Stimulated activated CD4-positive, alpha-beta T cell treated with anti-CD3 and anti-CD28 coated beads, Interleukin-15, amount 100 ng/mL, for 1 hour (primary cell): ENCODE results near the gene DPYSL4.

Experiments
- DNase-seq, 2 donors: peaks; one replicate each; pipeline ENCODE4 v3.0.0-alpha.2; 2020; ENCODE audit warnings: low read depth in 1 of 2, low spot score in 1 of 2

DPYSL4 gene

DNA sequence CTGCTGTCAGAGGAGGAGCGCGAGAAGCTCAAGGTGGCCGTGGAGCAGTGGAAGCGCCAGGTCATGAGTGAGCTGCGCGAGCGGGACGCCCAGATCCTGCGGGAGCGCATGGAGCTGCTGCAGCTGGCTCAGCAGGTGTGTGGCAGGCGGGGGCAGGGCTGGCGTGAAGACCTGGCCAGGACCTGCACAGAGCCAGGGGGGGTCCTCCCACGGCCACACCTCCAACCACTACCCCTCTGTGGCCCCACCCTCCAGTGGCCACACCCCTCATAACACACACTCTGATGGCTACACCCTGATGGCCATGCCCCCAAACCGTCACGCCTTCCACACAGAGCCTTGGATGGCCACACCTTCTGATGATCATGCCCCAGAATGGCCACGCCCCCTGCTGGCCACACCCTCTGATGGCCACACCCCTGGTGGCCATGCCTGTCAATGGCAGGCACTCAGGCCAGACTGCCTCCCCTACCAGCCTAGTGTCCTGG, 23.4 kb upstream of the DPYSL4 start:
- peak in 1 of 2 donors; percentile 33 for DNase-seq

DNA sequence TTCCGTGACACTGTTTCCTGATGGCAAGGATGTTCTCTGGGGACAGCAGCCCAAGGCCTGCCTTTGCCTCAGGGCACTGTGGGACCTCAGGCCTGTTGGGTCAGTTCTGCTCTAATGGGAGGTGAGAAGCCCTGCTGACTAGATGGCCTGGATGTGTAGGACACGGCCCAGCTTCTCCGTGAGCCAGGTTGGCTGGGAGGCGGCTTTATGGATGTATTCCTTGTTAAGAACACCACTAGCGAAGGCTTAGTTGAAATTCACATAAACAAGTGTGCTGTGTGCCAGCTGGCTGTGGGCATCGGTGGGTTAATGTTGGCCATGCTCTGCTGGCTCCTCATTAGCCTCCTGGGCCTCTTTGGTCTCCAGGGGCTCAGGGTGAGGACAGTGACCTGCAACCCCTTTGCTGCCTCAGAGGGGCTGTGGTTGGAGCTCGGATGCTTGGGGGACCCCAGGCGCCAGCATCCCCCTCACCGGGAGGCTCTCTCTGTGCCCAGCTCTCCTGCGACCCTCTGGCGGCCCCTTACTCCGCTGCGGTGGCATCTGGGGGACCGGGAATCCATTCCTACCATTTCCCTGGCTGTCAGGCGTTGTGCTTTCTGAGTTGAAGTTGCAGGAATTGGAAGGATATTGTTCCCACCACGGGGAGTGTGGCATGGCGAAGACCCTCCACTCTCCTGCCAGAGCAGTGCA, 22.8 kb upstream of the DPYSL4 start:
- DNase-seq = no peak

DNA sequence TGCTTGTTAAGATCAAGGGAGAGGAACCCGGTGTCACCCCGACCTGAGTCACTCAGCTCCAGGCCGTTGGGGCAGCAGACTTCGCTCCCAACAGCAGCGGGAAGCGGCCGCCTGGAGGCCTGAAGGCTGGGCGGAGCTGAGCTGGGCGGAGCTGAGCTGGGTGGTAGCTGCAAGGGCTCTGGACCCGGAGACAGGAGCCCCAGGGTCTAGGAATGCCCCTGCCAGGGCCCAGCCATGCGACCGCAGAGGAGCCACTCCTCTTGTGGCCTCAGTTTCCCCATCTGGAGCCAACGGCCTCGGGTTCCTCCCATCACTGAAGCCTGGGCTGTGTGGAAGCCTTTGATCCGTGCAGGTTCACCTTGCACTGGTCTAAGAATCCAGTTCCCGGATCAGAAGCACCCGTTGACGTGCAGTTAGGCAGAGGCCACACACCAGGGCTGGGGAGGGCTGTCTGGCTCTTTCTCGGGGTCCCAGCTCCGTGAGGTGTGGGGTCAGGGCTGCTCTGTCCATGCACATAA, 21.9 kb upstream of the DPYSL4 start:
- no peak for DNase-seq

DNA sequence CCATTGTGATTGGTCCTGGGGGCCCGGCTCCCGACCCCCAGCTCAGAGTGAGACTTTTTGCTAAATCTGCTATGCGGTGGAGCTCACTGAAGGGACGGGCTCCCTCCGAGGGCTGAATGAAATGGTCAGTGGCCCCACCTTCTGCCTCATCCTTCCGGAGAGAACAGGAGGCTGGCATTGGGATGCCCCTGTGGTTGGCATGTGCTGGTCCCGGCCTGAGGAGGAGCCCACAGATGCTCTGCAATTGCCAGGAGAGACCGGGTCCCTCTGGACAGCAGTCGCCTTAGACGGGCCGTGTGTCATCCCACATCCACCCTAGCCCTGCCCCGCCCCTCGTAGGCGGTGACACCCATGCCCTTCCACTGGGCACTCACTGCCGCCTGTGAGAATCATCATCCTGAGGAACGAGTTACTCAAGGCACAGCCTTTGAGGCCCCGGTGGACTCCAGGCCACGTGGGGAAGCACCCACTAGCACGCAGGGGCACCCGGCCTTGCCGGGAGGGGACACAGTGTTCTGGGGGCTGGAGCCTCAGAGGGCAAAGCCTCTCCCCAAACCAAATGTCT, 21.2 kb upstream of the DPYSL4 start:
- DNase-seq = no peak

DNA sequence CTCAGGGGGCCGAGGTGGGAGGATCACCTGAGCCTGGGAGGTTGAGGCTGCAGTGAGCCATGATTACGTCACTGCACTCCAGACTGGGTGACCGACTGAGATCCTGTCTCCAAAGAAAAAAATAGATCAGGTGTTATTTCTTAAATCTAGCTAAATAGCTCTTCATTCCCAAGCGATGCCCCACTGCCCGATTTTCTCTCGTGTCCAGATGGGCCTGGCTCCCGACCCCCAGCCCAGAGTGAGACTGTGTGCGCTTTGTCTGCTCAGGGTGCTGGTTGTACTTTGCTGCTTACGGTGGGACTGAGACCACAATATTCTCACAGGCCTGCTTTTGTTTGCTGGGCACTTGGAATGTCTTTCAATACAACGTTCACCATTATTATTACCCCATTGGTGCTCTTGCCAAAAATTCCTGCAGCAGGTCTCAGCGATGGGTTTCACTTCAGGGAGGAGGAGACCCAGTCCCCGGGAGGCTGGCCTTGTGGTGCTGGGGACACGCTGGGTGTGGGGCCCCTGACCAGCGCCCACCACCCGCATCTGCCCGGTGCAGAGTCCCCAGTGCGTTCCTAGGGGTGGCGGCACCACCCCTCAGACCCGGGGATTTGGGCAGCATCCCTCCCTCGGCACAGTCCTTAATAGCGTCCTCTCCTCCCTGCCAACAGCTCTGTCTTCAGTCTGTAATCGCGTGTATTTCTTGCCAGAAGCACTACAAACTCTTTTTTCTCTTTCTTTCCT, 20.4 kb upstream of the DPYSL4 start:
- DNase-seq = no peak

DNA sequence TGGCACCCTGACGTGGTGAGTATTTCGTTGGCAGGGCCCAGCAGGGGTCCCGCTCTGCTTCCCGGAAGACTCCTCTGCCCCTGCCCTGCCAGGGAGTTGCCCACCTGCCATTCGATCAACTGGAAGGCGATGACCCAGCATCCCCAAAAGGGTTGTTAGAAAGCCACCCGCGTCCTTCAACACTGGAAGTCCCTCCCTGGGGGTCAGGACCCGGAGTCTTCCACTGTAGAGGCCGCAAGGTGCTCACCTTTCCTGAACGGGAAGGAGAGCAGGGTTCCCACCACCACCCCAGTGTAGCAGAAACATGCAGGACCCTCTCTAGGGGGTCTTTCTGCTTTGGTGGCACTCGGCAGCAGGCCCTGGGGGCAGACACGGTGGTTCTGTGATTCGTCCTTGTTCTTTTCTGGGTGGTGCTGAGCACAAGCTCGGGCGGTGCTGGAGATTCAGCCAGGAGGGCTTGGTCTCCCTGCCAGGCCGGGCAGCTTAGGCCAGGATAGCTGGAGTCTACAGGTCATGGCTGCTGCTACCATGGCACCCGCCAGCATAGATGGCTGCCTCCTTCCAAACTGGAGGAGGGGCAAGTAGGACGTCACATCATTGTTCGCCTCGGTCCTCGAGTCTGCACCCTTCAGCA, 19.6 kb upstream of the DPYSL4 start:
- DNase-seq = no peak

DNA sequence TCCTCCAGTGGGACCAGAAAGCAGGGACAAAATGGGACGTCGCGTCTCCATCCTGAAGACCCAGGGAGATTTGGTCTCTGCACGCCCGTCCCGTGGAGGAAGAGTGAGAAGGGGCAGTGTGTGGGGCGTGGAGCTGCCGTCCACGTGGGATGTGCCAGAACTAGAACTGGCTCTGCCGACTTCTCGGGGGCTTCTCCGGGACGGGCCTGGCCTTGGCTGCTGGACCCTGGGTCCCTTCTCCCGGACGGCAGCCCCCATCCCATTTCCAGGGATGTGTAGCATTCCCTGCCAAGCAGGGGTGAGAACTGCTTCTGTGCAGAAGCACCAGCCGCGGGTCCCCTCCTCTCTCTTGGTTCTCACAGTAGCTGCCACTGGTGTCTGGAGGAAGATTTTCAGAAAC, 18.8 kb upstream of the DPYSL4 start:
- DNase-seq = no peak

DNA sequence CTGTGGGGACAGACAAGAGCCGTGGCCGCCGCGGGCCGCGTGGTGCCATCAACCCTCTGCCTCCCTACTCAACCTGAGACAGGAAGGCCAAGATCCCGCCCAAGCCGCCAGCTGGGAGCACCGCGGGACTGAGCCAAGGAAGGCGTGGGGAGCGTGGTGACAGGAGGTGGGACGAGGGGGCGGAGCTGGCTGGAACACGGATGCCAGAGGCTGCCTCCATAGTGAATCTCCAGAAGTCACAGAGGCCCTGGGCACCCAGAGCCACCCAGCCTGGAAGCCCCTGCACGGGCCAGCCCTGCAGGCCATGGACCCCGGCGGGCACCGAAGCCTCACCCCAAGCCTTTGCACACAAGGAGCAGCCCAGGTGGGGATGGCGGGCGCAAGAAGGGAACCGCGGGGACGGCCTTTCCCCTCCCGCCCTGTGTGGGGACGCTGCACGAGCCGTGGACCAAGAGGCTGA, 18.1 kb upstream of the DPYSL4 start:
- no peak for DNase-seq

DNA sequence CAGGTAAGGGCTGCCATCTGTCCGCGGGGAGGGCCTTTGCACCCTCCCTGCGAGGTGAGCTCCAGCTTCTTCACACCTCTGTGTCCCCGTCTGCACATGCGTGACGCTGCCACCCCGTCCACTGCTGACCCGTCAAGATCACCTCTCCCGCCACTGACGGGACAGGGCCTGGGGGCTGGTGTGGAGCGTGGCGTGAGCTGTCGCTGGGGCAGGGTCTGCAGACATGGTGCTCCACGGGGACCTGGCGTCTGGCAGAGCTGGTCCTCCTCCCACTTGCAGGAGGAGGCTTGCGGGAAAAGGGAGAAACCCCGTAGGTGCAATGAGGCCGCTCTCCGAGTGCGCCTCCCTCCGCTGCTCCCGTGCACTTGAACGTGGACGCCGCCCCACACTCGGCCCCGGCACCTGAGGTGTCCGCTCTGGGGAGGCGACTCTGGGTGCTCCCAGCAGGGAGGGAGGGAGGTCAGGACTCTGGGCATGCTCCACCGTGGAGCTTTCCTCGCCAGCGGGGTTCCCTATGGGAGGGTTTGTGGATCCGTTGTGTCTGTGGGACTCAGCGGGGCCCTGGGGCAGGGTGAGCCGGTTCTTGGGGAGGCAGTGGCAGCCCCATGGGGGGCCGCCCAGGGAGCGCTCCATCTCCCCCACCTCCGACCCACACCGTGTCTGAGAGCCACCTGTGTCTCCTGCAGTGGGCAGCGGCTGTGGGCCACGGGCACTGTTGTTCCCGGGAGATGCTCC, 17.6 kb upstream of the DPYSL4 start:
- no peak for DNase-seq

DNA sequence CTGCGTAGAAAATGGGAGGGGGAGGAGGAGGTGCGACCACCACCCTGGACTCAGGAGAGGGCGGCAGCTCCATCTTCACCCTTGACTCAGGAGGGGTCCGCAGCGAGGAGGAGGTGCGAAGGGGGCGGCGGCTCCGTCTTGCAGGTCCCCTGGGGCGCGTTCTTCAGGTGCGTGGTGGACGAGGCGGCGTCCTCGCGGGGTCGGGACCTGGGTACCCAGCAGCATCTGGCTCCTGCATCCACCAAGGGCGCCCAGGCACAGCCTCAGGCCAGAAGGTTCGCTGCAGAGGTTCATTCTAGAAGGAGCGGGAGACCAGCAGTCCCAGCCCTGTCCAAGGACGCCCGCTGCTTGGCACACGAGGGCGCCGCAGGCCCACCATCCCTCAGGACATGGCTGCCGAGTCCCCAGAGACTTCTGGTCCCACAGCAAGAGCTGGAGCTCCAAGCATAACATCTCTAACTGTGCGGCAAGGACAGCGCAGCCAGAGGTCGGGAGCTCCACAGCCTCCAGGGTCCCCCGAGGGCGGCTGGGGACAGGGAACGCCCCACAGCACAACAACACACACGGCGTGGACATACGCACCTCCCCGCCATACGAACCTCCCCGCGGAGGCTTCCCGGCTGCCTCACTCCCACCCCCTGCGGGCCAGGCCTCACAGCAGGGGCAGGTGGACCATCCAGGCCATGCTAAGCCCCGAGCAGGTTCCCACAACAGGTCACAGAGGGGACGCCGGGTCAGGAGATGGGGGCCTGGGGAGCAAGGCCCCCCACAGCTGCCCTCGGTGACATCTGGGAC, 16.8 kb upstream of the DPYSL4 start:
- no peak for DNase-seq

DNA sequence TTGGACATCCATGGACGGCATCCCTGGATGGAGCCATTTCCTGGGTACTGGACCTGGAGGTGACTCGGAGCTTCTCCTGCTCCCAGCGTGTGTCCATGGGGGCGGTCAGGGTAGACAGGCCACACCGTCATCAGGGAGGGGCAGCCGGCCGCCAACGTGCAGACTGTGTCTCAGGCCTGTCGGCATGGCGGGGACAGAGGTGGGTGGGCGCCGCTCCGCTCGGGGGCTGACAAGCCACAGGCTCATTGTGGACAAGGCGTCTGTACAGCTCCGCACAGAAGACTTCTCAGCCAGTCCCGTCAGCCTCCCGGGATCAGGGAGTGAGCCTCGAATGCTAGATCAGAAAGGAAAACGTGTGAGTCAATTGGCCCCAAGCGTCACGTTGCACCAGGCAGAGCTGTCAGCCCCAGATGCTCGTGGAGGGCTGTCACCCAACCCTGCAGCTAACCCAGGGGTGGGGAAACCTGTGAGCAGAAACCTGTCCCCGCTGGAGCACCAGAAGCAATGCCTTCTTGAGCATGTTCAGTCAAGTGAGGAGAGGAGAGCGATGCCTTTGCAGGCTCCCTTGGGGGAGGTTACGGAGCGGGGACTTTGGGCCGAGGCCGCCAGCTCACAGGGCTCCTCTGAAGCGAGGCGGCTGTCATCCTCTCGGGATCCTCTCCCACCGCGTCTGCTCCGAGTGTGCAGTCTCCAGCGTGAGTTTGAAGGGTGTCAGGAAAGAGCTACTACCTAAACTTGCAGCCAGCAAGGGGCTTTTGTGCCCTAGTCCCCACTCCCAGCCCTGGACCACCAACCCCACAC, 16.0 kb upstream of the DPYSL4 start:
- DNase-seq = no peak

DNA sequence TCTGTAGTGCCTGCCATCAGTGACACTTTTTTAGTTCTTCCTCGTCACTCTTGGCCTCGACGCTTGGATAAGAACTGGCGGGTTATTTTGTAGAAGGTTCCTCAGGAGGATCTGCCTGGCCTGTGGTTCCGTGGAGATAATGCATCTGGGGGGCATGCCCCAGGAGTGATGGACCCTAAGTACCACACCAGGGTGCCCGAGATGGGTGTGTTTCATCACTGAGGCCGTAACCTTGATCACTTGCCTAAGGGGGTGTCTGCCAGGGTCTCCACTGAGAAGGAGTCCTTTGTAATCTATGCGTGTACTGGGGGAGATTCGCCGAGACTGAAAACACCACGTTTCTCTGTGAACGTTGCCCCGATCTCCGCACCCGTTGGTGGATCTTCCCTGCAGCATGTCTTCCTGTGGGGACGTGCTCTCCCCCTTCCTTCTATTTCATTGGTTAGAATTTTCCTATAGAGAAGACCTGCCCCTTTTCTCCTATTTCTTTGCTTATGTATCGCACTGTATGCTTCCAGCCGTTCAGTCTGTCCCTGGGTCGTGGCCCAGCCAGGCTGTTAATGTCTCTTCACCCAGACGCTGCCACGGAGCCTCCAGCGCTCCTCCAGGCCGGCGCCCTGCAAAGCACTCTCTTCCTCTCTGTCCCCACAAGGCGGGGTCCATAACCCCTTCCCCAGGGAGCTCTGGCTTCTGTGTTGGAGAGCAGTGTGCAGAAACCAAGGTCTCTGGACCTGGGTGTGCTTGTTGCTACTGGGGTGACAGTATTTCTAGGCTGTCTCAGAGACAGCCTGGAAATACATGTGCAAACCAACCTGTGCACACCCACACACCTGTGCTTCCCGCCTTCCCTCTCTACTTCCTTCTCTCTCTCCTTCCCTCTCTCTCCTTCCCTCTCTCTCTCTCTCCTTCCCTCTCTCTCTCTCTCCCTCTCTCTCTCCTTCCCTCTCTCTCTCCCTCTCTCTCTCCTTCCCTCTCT, 14.4 kb upstream of the DPYSL4 start:
- no peak for DNase-seq

DNA sequence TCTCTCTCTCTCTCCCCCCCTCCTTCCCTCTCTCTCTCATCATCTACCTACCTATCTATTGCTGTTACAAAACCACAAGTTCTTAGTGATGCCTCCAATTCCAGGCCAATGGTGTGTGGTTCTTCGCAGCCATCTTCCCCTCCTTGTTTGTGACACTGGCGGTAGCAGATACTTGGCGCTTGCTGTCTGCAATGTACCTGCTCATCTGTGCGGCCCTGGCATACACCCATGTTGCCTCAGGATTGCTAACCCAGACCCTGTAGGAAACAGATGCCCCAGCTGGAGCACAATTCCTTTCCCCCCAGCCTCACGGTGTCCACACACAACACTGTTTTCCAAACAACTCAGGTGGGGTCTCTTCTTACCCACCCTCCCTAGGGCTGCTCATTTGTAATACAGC, 13.6 kb upstream of the DPYSL4 start:
- DNase-seq = no peak

DNA sequence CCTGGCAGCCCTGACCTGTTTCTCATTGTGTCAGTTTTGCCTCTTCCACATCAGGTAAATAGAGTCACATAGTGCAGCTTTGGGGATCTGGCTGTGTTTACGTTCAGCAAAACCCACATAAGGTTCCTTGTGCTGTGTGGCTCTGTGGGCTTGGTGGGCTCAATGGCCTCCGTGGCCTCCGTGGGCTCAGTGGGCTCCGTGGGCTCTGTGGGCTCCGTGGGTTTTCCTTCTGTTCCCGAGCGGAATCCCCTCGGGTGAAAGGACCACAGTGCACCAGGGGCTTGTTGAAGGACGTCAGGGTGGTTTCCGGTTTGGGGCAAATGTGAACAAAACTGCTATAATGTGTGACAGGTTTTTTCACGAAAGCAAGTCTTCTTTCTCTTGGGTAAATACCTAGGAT, 12.5 kb upstream of the DPYSL4 start:
- DNase-seq = no peak

DNA sequence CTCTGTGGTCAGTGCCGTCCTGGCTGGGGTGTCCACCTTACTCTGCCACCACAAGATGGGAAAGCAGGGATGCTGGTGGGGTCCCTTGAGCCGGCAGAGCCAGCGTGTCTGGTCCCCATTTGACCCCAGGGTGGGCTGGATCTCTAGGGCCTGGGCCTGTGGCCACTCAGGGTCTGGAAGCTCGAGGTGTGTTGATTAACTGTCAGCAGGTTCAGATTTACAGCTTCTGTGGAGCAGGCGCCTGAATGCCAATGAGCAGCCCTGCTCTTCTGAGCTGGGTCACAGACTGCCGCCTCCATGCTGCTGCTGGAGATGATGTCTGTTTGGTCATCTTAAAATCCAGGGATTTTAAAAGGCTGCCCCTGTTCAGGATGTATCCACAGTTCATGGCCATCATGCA, 11.3 kb upstream of the DPYSL4 start:
- DNase-seq = no peak

DNA sequence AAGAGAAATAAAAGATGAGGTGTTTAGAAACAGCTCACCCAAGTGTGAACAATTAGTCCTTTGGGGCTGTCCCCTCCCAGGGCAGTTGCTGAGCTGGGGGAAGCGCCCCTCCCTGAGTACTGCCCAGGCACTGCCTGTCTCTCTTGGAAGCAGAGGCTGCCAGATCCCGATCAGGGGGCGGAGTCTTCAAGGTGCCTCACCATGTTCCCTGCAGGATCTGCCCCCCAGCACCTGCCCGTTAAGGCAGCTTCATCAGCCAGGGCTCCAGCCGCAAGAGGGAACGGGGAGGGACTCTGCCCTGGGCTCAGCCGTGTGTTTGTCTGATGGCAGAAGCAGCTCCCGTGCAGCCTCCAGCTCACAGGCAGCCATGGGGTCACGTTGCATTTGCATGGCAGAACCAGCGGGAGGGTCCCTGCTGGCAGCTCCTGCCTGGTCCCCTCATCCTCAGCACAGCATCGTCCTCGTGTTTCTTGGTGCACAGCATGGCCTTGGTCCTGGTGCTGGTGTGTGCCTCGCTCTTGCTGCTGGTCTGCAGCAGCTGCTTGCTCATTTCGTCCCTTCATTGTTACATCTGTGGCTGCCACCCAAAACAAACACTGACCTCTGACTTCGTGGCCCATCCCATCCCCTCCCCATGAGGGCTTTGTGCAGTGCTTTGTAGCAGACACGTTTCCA, 10.7 kb upstream of the DPYSL4 start:
- DNase-seq = no peak

DNA sequence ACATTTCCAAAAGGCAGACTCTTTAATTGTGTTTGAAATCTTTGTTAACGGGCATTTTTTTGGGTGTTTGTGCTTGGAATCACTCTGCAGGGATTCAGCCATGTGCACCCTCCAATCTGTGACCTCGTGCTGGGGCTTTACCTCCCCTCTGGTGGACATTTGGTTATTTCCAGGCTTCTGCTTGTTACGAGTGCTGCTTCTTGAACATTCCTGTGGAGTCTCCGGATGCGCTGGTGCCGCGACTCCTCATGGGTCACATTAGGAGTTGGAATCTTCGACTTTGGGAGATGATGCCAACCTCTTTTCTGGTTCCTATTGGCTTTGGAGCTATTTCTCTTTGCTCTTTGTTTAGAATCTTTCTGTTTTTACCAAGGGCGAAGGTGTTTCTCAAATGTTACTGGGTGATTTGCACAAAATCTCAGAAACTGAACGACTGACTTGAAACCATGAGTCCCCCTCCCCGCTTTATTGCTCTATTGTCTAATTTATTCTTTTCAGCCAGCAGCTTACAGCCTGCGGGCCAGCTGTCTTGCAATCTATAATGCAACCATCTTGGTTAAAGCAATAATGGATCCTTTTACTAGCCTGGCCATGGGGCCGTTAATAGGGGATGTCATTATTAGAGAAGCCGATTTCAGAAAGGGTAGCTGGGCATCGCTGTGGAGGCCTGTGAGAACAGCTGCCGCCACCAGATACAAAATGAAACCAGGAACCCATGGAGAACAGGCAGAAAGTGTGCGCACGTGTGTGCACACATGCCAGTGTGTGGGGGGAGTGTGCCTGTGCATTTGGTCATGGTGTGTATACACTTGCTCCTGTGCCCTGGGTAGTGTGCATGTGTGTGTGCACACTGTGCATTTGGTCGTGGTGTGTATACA, 9.9 kb upstream of the DPYSL4 start:
- DNase-seq = no peak
